DND-41 (cell line): ENCODE data around the gene EML6.

Experiments used
- CTCF ChIP-seq: IDR thresholded peaks from 2 replicates; pipeline ENCODE4 v1.5.1; 2012; ENCODE audit warnings: borderline replicate concordance, low read length, moderate library complexity, mild to moderate bottlenecking; ENCODE audit not compliant: poor library complexity, severe bottlenecking; ENCODE audit errors: extremely low read depth
- EZH2 ChIP-seq: IDR thresholded peaks from 3 replicates; pipeline ENCODE4 v1.6.1; 2012; ENCODE audit warnings: borderline replicate concordance, low read depth, mild to moderate bottlenecking, moderate library complexity, low read length, inconsistent platforms; ENCODE audit not compliant: severe bottlenecking

- TF ChIP-seq CTCF (no peak), EZH2 (no peak)
Measured at GRCh38 chr2:54962935-54963440, 239.5 kb downstream of the EML6 start.
